HFFc6 (cell line): Measurements from ENCODE around the gene GBA2. TPM values are rescaled to one million over a fixed set of nuclear protein-coding genes. Genes with fewer than 3 reads are reported as not detected.
A peak's percentile ranks its signal among the peaks of the same experiment; 100 is the strongest.

ENCODE experiments used
- DNase-seq: peaks from one replicate; pipeline ENCODE4 v3.0.0-alpha.2; 2018
- H3K27ac Mint-ChIP-seq: 2 replicates; pipeline ENCODE4 v1.8.0; 2020; ENCODE audit warnings: mild to moderate bottlenecking, mixed read lengths
- H3K27me3 Mint-ChIP-seq: 2 replicates; pipeline ENCODE4 v1.8.0; 2021; ENCODE audit warnings: mild to moderate bottlenecking, moderate library complexity, mixed read lengths; ENCODE audit not compliant: insufficient read depth
- H3K36me3 Mint-ChIP-seq: 2 replicates; pipeline ENCODE4 v1.8.0; 2021; ENCODE audit warnings: low read depth, mixed read lengths
- H3K4me1 Mint-ChIP-seq: 2 replicates; pipeline ENCODE4 v1.8.0; 2020; ENCODE audit warnings: low read depth, mixed read lengths
- H3K4me3 Mint-ChIP-seq: 2 replicates; pipeline ENCODE4 v1.8.0; 2020; ENCODE audit warnings: mild to moderate bottlenecking, moderate library complexity, mixed read lengths
- H3K9me3 Mint-ChIP-seq: 2 replicates; pipeline ENCODE4 v1.8.0; 2020; ENCODE audit warnings: mild to moderate bottlenecking, mixed read lengths
- CTCF ChIP-seq: fragments of 200-600 bp; sonication (generic); IDR thresholded peaks from 2 replicates; pipeline ENCODE4 v1.5.0; 2021; ENCODE audit warnings: antibody characterized with exemption, mild to moderate bottlenecking
- microRNA-seq: library from miRNA; unstranded; fragments of <30 nt; microRNA quantifications from one replicate; pipeline ENCODE4, GENCODE V29; 2019
- total RNA-seq, 6 experiments: library from RNA; stranded (reverse); fragmentation: NEBNext Ultra II Directional; extraction: Animal tissue kit (Norgen Biotek cat#: 25700); gene quantifications; 2 replicates in 1 of 6; 3 replicates in 5 of 6; pipeline ENCODE4 v1.2.3, GENCODE V29; 2021

The GBA2 gene
- total RNA-seq, 6 experiments from 2014 or later = 22.9 to 25.7 (median 24.0) TPM

GRCh38 chr9:35687972-35688557 is 61.0 kb downstream of the GBA2 start:
- Mint-ChIP-seq H3K4me1 (peaks cover 67% of the 10 kb centered on the region), H3K9me3 (no peaks in the 10 kb centered on the region), H3K4me3 (peak overlapping the region; percentile 100), H3K36me3 (peaks cover 54% of the 10 kb centered on the region), H3K27ac (peak overlapping the region; percentile 97), H3K27me3 (peaks cover 32% of the 10 kb centered on the region)
- no peak for TF ChIP-seq CTCF
- DNase-seq = no peak

GRCh38 chr9:35687306-35687705 is 61.7 kb downstream of the GBA2 start:
- H3K27me3 Mint-ChIP-seq = peaks cover 37% of the 10 kb centered on the region
- no peak for DNase-seq
- peak overlapping the region; percentile 61 for H3K27ac Mint-ChIP-seq
- peaks cover 74% of the 10 kb centered on the region for H3K4me1 Mint-ChIP-seq
- H3K9me3 Mint-ChIP-seq = no peaks in the 10 kb centered on the region
- peak overlapping the region; percentile 100 for H3K4me3 Mint-ChIP-seq
- TF ChIP-seq CTCF = no peak
- peaks cover 61% of the 10 kb centered on the region for H3K36me3 Mint-ChIP-seq

Small RNA genes within 50 kb of the gene (microRNA-seq; reads per million reads assigned to microRNA genes)
- gene MIR6852 (2.3 reads per million), gene MIR6853 (not detected)

Other genes starting within 250 kb of the GBA2 start
- 10 to 100 TPM; 25.4 to 33.2 (median 28.5) TPM for gene TESK1, start 144.0 kb downstream of the GBA2 start, total RNA-seq
- gene CD72, start 130.8 kb downstream of the GBA2 start, total RNA-seq = under 1 TPM; 0.37 to 0.87 (median 0.49) TPM
- gene SIT1, start 98.3 kb downstream of the GBA2 start, total RNA-seq = not detected
- over 10,000 TPM in 5 of 6 experiments, 1,000 to 10,000 TPM in 1; 9,197 to 39,404 (median 23,537) TPM for gene RMRP, start 91.2 kb downstream of the GBA2 start, total RNA-seq
- 10 to 100 TPM; 22.5 to 29.8 (median 24.6) TPM for gene CCDC107, start 90.9 kb downstream of the GBA2 start, total RNA-seq
- gene ARHGEF39, start 84.0 kb downstream of the GBA2 start, total RNA-seq = 1 to 10 TPM; 1.7 to 4.4 (median 2.6) TPM
- under 1 TPM in 1 of 6 experiments, not detected in 5; 0.28 TPM for gene CA9, start 75.3 kb downstream of the GBA2 start, total RNA-seq
- 1,000 to 10,000 TPM; 1,810 to 3,557 (median 2,546) TPM for gene TPM2, start 59.3 kb downstream of the GBA2 start, total RNA-seq
- 100 to 1,000 TPM; 470 to 562 (median 491) TPM for gene TLN1, start 17.0 kb downstream of the GBA2 start, total RNA-seq
- 100 to 1,000 TPM; 106 to 127 (median 114) TPM for gene CREB3, start 16.6 kb downstream of the GBA2 start, total RNA-seq
- gene RGP1, start 59 bp upstream of the GBA2 start, total RNA-seq = 10 to 100 TPM; 27.6 to 35.1 (median 30.9) TPM
- not detected for gene MSMP, start 5.0 kb upstream of the GBA2 start, total RNA-seq
- gene NPR2, start 42.4 kb upstream of the GBA2 start, total RNA-seq = 10 to 100 TPM; 38.3 to 48.5 (median 41.7) TPM
- gene SPAG8, start 63.0 kb upstream of the GBA2 start, total RNA-seq = 1 to 10 TPM in 4 of 6 experiments, under 1 TPM in 2; 0.80 to 1.7 (median 1.2) TPM
- gene HINT2, start 65.8 kb upstream of the GBA2 start, total RNA-seq = 10 to 100 TPM; 23.3 to 35.3 (median 34.6) TPM
- gene FAM221B, start 79.5 kb upstream of the GBA2 start, total RNA-seq = not detected
- gene TMEM8B, start 80.0 kb upstream of the GBA2 start, total RNA-seq = 10 to 100 TPM in 5 of 6 experiments, 1 to 10 TPM in 1; 8.7 to 15.2 (median 12.0) TPM
- not detected for gene OR13J1, start 121.2 kb upstream of the GBA2 start, total RNA-seq
- gene HRCT1, start 157.0 kb upstream of the GBA2 start, total RNA-seq = 1 to 10 TPM; 2.5 to 4.1 (median 3.3) TPM
- under 1 TPM in 5 of 6 experiments, not detected in 1; 0.19 to 0.34 (median 0.23) TPM for gene SPAAR, start 160.3 kb upstream of the GBA2 start, total RNA-seq
- not detected for gene OR2S2, start 208.9 kb upstream of the GBA2 start, total RNA-seq